HG02763 (cell line): ENCODE data around the gene SPRY4.
"Not testable (repeated sequence)": the region's sequence is repeated elsewhere in the genome, so short reads cannot be mapped to it uniquely, and the experiment has no call there.

Source experiments
- ATAC-seq: cut with Tn5 transposase; IDR thresholded peaks from one replicate; pipeline ENCODE4 v1.9.1; 2021; ENCODE audit warnings: mild to moderate bottlenecking, moderate library complexity; ENCODE audit not compliant: unreplicated experiment

Gene SPRY4

GRCh38 chr5:142264084-142264483 lies 60.7 kb downstream of the SPRY4 start:
- not testable (repeated sequence) for ATAC-seq

- ATAC-seq = no peak
These were observed 61.5 kb downstream of the SPRY4 start for GRCh38 chr5:142263346-142263745.

- no peak for ATAC-seq
These were observed 62.1 kb downstream of the SPRY4 start for GRCh38 chr5:142262683-142263082.
